ENCODE data around the gene RHOF. TPM values are rescaled to one million over a fixed set of nuclear protein-coding genes. Genes with fewer than 3 reads are reported as not detected.

Gene RHOF
- total RNA-seq, 1 donor from 2014 or later = 194 TPM

DNA sequence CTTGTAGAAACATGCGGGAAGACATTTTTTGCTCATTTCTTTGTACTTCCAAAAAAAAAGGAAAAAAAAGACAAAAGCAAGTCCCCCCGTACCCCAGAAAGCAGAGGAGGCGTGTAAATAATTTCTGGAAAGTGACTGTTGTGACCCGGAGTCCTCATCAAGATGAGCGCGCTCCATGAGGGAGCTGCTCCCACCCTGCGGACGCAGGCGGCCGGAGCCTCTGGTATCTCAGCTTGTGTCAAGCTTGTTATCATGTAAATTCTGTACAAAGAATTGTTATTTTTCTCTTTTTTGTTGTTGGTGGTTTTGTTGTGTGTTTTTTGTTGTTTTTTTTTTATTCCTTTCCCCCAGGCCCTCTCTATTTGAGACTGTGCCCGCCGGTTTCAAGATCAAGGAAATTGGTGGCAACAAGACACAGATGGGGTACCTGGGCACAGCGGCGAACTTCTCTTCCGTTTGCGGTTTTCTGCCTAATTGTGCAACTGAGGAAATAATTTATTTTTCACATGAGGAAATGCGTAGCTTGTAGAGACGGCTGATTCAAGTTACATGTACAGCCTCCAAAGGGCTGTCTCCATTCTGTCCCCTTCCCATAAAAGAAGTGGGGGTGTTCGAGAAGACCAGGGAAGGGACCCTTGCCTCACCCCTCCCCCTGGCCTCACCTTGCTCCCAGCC lies 38.2 kb upstream of the RHOF start:
- no peak for DNase-seq (ENCODE audit: low read depth)
- Histone ChIP-seq H3K27me3 (ENCODE audit: control insufficient read depth, insufficient read depth, low read length) (no peaks in the 10 kb centered on the region), H3K36me3 (ENCODE audit: control insufficient read depth, insufficient read depth, low read length) (peaks cover 3% of the 10 kb centered on the region), H3K4me3 (ENCODE audit: low read depth, low read length) (no peak overlapping the region)
- TF ChIP-seq, protein P1, sequence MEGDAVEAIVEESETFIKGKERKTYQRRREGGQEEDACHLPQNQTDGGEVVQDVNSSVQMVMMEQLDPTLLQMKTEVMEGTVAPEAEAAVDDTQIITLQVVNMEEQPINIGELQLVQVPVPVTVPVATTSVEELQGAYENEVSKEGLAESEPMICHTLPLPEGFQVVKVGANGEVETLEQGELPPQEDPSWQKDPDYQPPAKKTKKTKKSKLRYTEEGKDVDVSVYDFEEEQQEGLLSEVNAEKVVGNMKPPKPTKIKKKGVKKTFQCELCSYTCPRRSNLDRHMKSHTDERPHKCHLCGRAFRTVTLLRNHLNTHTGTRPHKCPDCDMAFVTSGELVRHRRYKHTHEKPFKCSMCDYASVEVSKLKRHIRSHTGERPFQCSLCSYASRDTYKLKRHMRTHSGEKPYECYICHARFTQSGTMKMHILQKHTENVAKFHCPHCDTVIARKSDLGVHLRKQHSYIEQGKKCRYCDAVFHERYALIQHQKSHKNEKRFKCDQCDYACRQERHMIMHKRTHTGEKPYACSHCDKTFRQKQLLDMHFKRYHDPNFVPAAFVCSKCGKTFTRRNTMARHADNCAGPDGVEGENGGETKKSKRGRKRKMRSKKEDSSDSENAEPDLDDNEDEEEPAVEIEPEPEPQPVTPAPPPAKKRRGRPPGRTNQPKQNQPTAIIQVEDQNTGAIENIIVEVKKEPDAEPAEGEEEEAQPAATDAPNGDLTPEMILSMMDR (IDR thresholded peaks at IDR 0.05; ENCODE audit: insufficient read depth, low read length, poor library complexity, severe bottlenecking) = no peak

DNA sequence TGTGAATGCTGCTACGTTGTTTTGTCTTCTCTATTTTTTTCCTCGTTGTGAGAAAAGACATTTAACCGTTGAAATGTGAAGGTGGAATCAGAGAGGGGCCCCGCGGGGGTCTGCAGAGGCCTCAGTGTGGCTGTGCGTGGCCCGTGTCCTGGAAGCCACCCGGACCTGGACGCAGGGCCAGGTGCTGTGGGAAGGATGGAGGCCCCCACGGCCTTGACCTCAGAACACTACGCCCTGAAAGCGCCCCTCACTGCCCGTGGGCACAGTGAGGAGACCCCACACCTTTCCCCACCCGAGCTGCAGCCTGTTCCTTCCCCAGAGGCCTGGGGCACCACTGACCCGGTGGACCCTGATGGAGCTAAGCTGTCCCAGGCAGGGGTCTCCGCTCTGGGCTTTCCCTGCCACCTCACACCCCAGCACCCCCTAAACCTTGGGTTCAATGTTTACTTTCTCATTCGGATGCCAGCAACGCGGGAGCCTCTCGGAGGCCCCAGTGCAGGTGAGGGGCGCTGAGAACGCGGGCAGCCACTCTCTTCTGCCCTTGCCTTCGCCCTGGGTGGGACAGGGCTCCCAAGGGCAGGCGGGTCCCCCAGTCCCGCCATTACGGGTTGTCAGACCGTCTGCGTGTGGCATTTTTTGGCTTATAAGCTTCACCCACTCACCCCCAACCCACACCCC lies 37.2 kb upstream of the RHOF start:
- H3K27me3 ChIP-seq (ENCODE audit: control insufficient read depth, insufficient read depth, low read length) = no peaks in the 10 kb centered on the region
- TF ChIP-seq, protein P1 (IDR thresholded peaks at IDR 0.05; ENCODE audit: insufficient read depth, low read length, poor library complexity, severe bottlenecking) = no peak
- H3K36me3 ChIP-seq (ENCODE audit: control insufficient read depth, insufficient read depth, low read length) = peaks cover 3% of the 10 kb centered on the region
- no peak for DNase-seq (ENCODE audit: low read depth)
- no peak overlapping the region for H3K4me3 ChIP-seq (ENCODE audit: low read depth, low read length)

DNA sequence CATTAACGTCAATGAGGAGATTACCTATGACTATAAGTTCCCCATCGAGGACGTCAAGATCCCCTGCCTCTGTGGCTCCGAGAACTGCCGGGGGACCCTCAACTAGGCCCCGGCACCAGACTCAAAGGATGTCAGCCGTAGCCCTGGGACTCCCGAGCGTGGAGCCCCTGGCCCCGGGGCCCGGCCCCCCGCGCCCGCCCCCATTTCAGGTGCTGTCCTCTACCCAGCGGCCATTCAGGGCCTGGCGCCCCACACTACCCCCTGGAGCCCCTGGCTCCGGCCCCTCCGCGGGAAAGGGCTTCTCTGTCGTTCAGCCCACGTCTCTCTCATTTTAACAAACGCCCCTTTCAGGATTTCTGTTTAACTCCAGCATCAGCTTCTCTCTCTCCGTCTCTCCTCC lies 36.6 kb upstream of the RHOF start:
- peaks cover 3% of the 10 kb centered on the region for H3K36me3 ChIP-seq (ENCODE audit: control insufficient read depth, insufficient read depth, low read length)
- DNase-seq (ENCODE audit: low read depth) = no peak
- TF ChIP-seq, protein P1 (IDR thresholded peaks at IDR 0.05; ENCODE audit: insufficient read depth, low read length, poor library complexity, severe bottlenecking) = no peak

DNA sequence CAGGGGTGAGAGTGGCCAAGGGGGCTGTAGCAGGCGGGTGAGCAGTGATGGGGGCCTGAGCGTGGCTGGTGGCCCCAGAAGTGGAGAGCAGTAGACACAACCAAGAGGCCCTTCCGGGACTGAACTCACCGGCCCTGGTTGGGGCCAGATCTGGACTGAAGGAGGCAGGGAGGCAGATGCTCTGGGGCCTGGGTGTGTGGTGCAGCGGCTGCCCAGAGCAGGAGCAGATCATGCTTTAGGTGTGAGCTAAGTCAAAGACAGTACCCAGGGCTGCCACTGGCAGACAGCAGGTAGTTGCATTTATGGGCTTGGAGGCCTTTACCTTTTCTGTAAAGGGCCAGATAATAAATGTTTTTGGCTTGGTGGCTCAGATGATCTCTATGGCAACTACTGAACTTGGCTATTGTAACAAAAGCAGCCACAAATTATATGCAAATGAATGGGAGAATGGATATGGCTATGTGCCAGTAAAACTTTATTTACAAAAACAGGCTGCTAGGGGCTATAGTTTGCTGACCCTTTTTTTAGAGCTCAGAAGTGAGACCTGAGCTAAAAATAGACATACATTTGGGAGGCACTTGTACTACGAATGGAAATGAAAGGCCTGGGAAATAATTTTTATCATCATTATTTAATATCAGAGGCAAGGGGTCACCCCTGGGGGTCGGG lies 35.9 kb upstream of the RHOF start:
- Histone ChIP-seq H3K4me3 (ENCODE audit: low read depth, low read length) (no peak overlapping the region), H3K36me3 (ENCODE audit: control insufficient read depth, insufficient read depth, low read length) (peaks cover 3% of the 10 kb centered on the region), H3K27me3 (ENCODE audit: control insufficient read depth, insufficient read depth, low read length) (no peaks in the 10 kb centered on the region)
- TF ChIP-seq, protein P1 (IDR thresholded peaks at IDR 0.05; ENCODE audit: insufficient read depth, low read length, poor library complexity, severe bottlenecking) = no peak
- no peak for DNase-seq (ENCODE audit: low read depth)

More for the DNA sequence above, 36.6 kb upstream of the RHOF start:
- Histone ChIP-seq H3K4me3 (ENCODE audit: low read depth, low read length) (no peak overlapping the region), H3K27me3 (ENCODE audit: control insufficient read depth, insufficient read depth, low read length) (no peaks in the 10 kb centered on the region)

DNA sequence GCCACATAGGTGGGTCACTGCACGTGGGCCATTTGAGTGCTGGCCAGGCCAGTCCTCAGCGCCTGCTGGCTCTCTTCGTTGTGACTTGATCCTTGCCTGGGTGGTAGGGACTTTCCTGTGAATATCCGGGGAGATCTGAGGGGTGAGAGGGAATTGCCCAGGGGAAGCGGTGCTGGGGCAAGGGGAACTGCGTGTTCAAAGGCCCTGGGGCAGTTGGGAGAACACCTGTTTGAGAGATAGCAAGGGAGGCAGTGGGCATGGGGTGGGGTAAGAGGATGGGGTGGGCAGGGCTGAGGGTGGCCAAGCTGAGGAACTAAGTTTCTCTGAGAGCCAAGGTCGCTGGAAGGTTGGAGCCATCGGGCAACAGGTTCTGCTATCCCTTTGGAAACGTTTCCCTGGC lies 35.3 kb upstream of the RHOF start:
- H3K27me3 ChIP-seq (ENCODE audit: control insufficient read depth, insufficient read depth, low read length) = no peaks in the 10 kb centered on the region
- no peak overlapping the region for H3K4me3 ChIP-seq (ENCODE audit: low read depth, low read length)
- H3K36me3 ChIP-seq (ENCODE audit: control insufficient read depth, insufficient read depth, low read length) = peaks cover 3% of the 10 kb centered on the region
- TF ChIP-seq, protein P1 (IDR thresholded peaks at IDR 0.05; ENCODE audit: insufficient read depth, low read length, poor library complexity, severe bottlenecking) = no peak
- DNase-seq (ENCODE audit: low read depth) = no peak
